NCI-H128 (cell line): Measurements from ENCODE around the gene PLPPR3.
A peak's percentile ranks its signal among the peaks of the same experiment; 100 is the strongest.

Experiments used
- DNase-seq: peaks from one replicate; lab custom pipeline; 2025; ENCODE audit not compliant: unreplicated experiment; lab: John Stamatoyannopoulos, UW

The PLPPR3 gene

DNA sequence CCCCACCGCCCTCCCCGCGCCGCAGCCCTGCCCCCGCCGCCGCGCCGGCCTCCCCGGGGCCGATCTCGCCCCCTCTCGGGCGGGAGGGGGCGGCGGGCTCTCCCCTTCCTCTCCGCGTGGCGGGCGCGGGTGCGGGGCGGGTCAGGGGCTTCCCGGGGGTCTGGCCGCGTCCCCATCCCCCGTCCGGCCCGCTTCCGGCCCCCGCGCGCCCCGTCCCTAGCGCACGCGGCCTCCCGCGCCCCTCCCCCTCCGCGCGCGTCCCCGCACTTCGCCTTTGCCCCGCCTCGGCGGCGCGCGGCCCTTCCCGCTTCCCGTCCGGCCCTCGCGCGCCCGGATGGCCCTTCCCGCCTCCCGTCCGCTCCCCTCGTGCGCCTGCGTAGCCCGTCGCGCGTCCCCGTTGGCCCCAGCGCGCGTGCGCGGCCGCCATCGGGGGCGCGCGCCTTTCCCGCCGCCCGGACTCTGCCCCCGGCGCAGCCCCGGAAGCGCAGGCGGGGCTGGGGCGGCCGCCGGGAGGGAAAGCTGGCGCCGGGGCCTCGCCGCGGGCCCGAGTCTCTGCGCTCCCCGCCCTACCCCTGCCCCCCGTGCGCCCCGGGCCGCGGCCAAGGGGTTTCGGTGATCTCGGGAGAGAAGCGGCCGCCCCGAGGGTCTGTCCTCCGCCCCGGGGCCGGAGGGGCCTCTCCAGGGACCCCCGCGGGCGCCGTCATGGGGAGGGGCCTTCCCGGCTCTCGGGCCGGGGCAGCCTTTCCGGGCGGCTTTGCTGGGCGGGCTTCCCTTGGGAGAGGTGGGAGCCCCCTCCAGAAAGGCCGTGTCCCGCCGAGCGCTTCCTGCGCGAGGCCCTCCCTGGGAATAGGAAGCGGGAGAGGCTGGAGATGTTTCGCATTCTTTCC lies 24.0 kb downstream of the PLPPR3 start:
- peak; percentile 75 for DNase-seq

DNA sequence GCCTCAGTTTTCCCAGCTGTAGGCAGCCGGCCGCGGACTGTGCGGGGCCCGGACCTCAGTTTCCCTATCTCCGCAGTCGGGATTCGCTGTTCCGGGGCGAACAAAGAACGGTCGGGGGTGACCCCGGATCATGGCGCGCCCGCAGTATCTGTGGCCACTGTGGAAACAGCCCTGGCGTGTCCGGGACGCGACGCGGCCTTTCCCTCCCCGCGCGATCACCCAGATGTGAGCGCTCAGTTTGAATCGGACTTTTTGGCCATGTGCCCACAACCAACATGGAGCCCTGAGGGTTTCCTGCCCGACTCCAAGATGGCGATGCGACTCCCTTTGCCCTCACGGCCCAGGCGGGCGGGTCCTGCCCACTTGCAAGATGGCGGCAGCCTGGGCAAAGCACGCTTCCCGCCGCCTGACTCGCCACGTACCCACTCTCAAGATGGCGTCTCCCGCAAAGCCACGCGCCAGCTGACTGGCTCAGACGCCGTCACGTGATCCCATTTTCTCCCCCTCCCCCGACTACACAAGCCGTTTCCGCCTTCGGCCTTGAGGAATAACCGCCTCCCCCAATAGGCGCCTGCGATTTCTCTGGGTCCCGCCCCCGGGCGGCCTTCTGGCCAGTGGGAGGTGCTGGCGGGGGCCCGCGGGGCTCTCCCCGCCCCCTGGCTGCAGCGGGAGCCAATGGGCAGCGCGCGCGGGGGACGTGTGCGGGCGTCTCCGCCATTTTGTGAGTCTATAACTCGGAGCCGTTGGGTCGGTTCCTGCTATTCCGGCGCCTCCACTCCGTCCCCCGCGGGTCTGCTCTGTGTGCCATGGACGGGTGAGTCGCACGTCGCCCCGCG lies 24.8 kb downstream of the PLPPR3 start, which contains the start of gene PTBP1:
TSS of gene PTBP1 (plus strand) at position 761 of the 836 bp plus-strand sequence. CDS start at position 807, 46 bp downstream.
- peak; percentile 99 for DNase-seq

DNA sequence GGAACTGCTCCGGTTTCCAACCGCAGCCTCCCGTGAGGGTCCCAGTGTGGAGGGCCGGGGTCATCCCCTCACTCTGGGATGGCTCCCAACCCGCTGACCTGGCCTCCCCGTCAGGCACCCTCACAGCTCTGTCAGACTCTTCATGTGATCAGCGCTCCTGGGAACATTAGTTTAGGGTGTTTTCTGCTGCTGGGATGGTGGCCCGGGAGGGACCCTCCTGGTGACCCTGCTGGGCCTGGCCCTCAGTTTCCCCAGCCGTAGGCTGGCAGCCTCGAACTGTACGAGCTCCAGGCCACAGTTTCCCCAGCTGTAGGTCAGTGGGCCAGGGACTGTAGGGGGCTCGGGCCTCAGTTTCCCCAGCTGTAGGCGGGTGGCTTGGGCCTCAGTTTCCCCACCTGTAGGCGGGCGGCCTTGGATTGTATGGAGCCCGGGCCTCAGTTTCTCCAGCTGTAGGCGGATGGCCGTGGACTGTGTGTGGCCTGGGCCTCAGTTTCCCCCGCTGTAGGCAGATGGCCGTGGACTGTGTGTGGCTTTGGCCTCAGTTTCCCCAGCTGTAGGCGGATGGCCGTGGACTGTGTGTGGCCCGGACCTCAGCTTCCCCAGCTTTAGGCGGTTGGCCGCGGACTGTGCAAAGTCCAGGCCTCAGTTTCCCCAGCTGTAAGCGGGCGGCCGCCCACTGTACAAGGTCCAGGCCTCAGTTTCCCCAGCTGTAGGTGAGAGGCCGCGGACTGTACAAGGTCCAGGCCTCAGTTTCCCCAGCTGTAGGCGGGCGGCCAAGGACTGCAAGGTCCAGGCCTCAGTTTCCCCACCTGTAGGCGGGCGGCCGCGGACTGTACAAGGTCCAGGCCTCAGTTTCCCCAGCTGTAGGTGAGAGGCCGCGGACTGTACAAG lies 25.8 kb downstream of the PLPPR3 start:
- DNase-seq: no peak

DNA sequence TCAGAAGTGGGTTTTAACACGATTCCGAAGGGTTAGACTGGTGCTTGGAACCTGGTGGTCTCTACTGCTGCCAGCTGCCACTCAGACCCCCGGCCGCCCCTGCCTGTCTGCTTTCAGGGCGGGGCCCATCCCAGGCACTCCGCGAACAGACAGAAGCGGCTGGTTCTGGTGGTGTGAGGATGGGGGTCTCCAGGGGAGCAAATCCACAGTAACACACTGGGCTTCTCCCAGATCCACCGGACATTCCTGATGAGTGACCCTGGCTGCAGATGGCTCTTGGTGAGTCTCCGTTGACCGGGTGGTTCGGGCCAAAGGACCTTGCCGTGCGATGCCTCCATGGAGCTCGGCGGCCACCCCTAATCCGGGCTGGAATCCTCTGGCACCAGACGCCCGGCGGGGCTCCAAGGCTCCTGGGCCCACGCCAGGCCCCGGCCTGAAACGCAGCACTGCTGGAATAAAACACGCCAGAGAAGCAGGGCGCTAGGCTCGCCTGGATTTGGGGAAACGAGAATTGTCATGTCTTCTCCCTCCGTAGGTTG lies 26.6 kb downstream of the PLPPR3 start:
- no peak for DNase-seq

DNA sequence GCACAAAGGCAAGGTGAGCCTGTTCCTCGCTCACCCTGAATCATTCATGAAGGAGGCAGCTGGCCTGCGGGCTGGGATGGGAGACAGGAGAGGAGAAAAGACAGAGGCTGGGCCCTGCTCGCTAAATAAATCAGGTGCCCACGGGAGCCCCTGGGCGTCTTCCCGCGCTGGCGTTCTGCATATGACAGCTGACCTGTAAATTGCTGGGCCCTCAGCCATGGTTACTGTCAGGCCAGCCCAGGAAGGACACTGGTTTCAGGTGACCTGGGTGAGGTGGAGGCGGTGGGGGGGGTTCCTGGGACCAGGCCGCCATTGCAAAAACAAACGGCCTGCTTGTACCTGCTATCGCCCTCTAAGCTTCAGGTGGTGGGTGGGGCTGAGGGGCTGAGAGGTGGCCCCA lies 27.9 kb downstream of the PLPPR3 start:
- DNase-seq: no peak

DNA sequence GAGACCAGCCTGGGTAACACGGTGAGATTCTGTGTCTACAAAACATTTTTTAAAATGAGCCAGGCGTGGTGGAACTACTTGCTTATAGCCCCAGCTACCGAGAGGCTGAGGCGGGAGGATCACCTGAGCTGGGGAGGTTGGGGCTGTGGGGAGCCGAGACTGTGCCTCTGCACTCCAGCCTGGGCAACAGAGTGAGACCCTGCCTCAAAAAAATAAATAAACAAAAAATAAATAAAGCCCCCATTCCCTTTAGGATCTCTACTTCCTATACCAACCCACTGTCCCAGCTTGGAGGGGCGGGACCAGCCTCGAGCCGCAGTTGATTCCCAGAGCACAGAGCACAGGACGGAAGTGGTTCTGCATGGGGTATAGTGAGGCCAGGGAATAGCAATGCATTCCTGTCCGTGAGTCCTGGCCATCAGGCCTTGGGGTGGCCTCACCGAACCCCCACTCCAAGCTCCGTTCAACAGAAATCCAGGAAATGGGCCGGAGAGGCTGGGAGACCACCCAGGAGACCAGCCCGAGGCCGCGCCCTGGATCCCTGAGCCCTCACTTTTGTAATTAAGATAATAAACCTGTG lies 29.4 kb downstream of the PLPPR3 start:
- DNase-seq: no peak

DNA sequence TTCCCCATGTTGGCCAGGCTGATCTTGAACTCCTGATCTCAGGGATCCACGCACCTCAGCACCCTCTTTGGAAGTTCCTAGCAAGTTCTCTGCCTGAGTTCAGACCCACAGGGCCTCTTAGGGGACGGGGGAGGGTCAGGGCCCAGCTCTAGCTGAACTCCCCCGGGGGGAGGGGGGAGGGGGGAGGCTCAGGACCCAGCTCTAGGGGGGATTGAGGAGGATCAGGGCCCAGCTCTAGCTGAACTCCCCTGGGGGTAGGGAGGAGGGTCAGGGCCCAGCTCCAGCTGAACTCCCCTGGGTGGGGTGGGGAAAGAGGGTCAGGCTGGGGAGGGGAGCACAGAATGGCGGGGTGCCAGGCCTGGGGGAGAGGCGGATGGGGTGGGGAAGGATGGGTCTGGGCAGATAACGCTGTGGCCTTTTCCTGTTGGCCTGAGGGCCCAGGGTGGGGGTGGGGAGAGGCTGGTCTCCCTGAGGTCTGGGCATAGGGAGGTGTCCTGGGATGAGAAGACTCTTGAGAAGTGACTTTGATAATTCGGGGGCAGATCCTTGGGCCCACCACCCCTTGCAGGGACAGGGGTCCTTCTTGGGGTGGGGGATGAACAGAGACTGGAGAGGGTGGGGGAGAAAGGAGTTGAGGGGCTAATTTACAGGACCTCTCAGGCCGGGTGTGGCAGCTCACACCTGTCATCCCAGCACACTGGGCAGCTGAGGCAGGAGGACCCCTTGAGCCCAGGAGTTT lies 30.0 kb downstream of the PLPPR3 start:
- DNase-seq: no peak

DNA sequence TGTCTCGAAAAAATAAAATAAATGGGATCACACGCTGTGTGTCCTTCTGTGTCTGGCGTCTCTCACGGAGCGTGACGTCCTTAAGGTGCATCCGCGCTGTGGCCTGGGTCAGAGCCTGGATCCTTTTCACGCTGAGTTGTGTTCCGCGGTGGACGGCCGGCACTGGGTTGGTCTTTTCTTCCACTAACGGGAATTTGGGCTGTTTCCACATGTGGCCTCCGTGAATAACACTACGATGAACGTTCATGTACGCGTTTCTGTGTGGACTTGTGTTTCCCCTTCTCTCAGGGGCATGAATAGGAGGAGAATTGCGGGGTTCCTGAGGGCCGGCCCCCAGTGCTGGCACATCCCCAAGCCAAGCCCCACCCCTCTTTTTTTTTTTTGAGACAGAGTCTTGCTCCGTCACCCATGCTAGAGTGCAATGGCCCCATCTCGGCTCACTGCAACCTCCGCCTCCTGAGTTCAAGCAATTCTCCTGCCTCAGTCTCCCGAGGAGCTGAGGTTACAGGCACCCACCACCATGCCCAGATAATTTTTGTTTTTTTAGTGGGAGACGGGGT lies 30.7 kb downstream of the PLPPR3 start:
- no peak for DNase-seq

DNA sequence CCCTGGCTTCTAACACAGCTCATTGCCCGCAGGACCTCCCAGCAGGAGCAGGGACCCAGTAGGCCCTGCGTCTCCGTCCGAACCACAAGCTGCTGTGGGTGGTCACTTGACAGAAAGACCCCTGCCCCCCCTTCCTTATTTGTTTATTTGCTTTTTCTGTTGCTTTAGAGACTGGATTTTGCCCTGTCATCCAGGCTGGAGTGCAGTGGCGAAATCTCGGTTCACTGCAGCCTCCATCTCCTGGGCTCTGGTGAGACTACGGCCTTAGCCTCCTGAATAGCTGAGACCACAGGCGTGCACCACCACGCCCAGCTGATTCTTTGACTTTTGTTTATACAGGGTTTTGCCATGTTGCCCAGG lies 32.1 kb downstream of the PLPPR3 start:
- DNase-seq: no peak

DNA sequence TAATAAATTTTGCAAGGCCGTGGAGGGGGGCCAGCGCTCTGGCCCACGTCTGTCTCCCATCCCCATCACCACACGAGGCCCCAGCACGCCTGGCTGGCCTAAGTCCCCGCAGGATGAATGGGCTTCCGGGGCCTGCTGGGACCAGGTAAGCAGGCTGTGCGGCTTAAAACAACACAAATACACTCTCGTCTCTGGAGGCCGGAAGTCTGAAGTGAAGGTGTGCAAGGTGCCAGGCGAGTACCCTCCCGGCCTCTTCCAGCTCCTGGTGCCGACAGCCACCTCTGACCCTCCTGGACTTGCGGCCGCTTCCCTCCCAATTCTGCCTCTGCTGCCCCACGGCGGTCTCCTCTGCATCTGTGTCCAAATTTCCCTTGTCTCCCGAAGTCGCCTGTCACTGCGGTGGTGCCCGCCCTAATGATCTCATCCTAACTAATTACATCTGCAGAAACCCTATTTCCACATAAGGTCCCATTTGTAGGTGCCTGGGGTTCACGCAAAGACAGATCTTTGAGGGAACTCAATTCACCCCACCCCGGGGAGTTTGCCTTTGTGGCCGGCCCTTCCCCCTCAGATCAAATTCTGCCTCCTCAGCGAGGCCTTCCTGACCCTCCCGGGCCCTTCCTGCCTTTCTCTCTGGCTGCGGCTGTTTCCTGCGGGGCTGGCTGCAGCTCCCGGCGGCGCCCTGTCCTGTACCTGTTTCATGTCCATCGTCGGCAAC lies 32.6 kb downstream of the PLPPR3 start:
- no peak for DNase-seq

DNA sequence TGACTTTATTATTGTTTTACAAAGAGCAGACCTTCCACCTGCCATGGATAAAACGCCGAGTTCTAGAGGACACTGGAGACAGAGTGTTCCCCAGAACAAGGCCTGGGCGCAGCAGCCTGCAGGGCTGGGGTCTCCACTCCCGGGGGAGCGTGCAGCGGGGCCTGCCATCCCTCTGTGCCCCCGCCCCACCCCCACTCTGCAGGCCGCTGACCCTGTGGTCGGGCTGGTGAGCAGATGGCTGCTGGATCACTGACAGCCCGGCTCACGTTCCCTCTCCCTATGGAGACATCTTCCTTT lies 33.1 kb downstream of the PLPPR3 start:
- no peak for DNase-seq

DNA sequence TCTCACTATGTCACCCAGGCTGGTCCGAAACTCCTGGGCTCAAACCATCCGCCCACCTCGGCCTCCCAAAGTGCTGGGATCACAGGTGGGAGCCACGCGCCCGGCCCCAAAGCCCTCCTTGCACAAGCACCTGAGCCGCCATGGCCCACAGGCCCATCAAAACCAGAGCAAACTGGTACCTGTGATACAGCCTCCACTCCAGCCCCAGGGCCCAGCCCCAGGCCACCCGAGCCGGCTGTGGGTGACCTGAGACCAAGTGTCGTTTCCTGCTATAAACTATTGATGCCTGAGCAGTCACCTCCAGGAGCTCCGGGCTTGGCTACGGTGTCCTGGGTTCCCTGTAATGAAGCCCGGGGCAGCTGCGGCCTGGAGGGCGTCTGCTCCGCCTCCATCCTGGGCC lies 34.2 kb downstream of the PLPPR3 start:
- DNase-seq: no peak

DNA sequence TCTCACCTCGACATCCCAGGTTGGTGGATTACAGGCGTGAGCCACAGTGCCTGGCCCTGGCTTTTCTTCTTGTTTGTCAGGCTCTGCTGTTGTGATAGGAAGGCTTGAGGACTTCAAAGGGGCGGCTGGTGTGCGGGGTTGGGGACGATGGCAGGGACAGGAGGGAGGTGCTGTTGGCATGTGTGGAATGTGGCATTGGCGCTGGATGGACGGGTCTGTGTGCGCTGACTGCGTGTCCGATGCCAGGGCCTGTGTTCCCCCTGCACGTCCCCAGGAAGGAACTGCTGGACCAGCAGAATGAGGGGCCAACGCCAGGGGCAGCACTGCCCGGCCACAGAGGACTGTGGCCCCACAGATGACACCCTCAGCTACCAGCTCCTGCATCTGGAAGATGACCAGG lies 37.2 kb downstream of the PLPPR3 start:
- DNase-seq: no peak

DNA sequence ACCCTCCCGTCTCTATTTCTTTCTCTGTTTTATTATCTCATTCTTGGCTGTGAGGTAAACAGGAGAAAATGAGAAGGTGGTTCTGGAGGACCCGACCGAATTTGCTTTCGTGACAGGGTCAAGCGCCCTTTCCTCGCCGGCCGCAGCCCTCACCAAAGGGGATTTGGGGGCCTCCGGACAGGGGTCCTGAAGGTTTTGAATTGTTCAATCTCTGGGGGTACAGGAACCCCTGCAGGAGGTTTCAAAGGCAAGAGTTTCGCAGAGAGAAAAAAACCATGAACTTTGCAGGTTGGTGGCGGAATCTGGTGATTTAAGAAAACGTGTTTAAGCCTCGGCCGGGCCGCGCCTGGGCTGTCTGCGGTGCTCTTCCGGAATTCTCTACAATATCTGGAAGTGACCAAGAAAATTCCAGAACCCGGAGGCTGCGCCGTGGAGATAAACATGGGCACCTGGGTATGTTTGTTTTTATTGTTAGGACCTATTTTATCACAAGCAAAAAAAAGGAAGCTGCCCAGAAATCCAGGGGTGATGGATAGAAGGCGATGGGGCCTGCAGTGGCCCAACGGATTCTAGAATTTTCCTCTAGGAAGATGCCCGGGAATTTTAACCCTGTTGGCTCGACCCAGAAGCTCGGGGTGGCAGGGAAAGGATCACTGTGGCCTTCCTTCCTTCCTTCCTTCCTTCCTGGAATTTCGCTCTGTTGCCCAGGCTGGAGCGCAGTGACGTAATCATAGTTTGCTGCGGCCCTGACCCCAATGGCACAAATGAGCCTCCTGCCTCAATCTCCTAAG lies 38.7 kb downstream of the PLPPR3 start:
- DNase-seq: no peak

DNA sequence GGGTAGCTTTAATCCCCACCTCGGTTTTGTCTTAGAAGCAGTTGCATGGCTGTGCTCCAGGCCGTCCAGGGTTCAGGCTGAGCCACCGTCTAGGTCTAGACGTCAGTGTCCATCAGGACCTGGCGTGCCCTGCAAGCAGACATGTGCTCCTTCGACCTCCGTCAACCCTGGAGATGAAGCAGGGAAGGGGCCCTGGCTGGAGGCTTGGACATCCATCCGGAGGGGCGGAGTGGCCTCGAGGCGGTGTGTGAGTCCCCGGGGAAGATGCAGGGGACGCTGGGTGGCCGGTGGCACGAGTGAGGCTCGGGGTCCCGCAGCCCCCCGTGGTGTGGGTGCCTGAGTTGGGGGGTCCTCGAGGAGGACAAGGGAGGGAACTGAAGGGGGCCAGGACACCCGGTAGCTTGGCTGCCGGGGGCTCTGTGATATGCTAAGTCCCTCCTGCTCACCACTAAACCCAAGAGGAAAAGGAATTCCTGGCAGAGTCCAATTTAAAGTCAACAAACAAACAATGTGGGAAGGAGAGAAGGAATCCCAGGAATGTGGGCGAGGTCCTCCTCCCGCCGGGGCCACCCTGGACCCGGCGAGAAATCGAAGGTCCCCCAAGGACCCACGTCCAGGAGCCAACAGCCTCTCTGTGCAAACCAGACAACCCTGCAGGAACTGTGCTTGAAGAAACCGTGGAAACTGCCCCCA lies 39.4 kb downstream of the PLPPR3 start:
- DNase-seq: no peak

DNA sequence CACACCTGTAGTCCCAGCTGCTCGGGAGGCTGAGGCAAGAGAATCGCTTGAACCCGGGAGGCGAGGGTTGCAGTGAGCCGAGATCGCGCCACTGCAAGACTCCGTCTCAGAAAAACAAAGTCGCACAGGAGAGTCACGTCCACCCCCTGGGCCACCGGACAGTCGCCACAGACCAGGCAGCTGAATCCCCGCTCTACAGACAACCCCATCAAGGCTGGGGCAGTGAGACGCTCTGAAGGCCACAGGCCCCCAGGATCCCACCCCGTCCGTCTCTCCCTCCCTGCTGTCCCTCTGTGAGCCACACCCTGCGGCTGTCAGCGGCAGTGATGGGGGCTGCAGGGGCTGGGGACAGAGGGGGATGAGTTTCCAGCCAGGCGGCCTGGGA lies 40.0 kb downstream of the PLPPR3 start:
- no peak for DNase-seq

DNA sequence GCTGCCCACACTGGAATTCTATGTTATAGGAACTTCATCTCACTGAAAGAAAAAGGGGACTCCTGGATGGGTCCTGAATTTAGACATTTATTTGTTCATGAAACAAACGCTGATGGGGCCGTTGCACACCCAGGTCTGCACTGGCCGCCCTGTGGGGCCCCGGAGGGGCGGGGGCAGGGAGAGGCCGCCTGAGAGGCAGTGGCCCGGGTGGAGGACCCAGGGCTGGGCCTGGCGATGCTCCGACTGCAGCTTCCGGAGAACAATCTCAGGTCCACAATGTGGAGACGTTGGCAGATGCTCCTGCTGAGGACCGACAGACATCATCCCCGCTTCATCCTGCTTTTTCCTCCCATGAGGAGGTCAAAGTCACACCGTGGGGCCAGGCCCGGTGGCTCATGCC lies 40.8 kb downstream of the PLPPR3 start:
- no peak for DNase-seq
